Spleen (tissue), 7 donors: ENCODE measurements around the gene CHCHD6.

ENCODE experiments used
- CTCF ChIP-seq, 11 experiments: fragments of 200-600 bp in 7 of 11; fragments of 450-650 bp in 4 of 11; sonication (generic) in 4 of 11; IDR thresholded peaks in 8 of 11; conservative IDR thresholded peaks in 3 of 11; 1 replicate in 7 of 11; 2 replicates in 4 of 11; pipeline versions ENCODE4 v1.4.0 to v1.8.0; 2016 to 2021; ENCODE audit warnings: antibody characterized with exemption in 11 of 11, inconsistent platforms in 4 of 11, mild to moderate bottlenecking in 1 of 11
- POLR2A ChIP-seq, 3 donors: fragments of 450-650 bp; IDR thresholded peaks; one replicate each; pipeline ENCODE4 v1.5.1; 2017; ENCODE audit warnings: antibody characterized with exemption in 3 of 3, mild to moderate bottlenecking in 1 of 3
- donor health status: DM: no; HTN: no; CAD: no; lungs with moderate emphysema.
- donor health status: DM: no; HTN: no; CAD: no.
- donor health status: DM: no; HTN: no; CAD: no.

GRCh38 chr3:126961191-126961790, 257.3 kb downstream of the CHCHD6 start:
- TF ChIP-seq CTCF (IDR thresholded peaks at IDR 0.05 in 8 of 11, conservative IDR thresholded peaks at IDR 0.05 in 3 of 11), result no peak
- no peak for TF ChIP-seq POLR2A (IDR thresholded peaks at IDR 0.05)
